B cell (primary cell): ENCODE measurements around the gene DDA1. TPM values are rescaled to one million over a fixed set of nuclear protein-coding genes. Genes with fewer than 3 reads are reported as not detected.

Experiments used
- ATAC-seq: fragments of 200-7000 bp; cut with Tn5 transposase; one replicate; pipeline ENCODE4 v1.10.0; 2021; ENCODE audit warnings: low read depth, mild to moderate bottlenecking, moderate number of reproducible peaks, moderate library complexity
- CTCF ChIA-PET: fragments of 350-600 bp; sonication (Branson Sonifier 250); formaldehyde crosslinking; loops from one replicate; lab custom pipeline; 2021; ENCODE audit warnings: antibody characterized with exemption, inconsistent platforms; lab: Charles Lee
- POLR2A ChIA-PET: fragments of 350-600 bp; sonication (Branson Sonifier 250); formaldehyde crosslinking; loops from one replicate; lab custom pipeline; 2021; ENCODE audit warnings: antibody characterized with exemption; lab: Charles Lee
- DNase-seq: peaks from one replicate; pipeline ENCODE4 v3.0.0; 2013
- H2AFZ ChIP-seq: 2 replicates; pipeline ENCODE4 v1.6.1; 2012; ENCODE audit warnings: mild to moderate bottlenecking, low read depth, low read length; ENCODE audit not compliant: insufficient read depth, poor library complexity, severe bottlenecking
- H3K27ac ChIP-seq, 2 donors: 1 replicate in 1 of 2; 2 replicates in 1 of 2; pipeline ENCODE4 v1.5.1; 2012 to 2013; ENCODE audit warnings: low read length in 2 of 2, mild to moderate bottlenecking in 2 of 2, moderate library complexity in 1 of 2
- H3K27me3 ChIP-seq, 4 experiments: fragments of 200-600 bp in 1 of 4; sonication (generic) in 1 of 4; replicated peaks in 1 of 4; 1 replicate in 2 of 4; 2 replicates in 2 of 4; pipeline versions ENCODE4 v1.6.1 to v1.7.0; 2013 to 2016; ENCODE audit warnings: low read length in 3 of 4, mild to moderate bottlenecking in 2 of 4, mixed read lengths in 1 of 4, moderate library complexity in 1 of 4; ENCODE audit not compliant: insufficient read depth in 4 of 4, control insufficient read depth in 3 of 4; ENCODE audit errors: control extremely low read depth in 1 of 4
- H3K36me3 ChIP-seq, 2 experiments: replicated peaks in 1 of 2; 1 replicate in 1 of 2; 2 replicates in 1 of 2; pipeline versions ENCODE4 v1.6.1 to v1.7.1; 2013; ENCODE audit warnings: low read length in 1 of 2; ENCODE audit not compliant: insufficient read depth in 2 of 2, control insufficient read depth in 1 of 2; ENCODE audit errors: control extremely low read depth in 1 of 2, extremely low read depth in 1 of 2
- H3K4me1 ChIP-seq, 2 donors: fragments of 200-600 bp in 1 of 2; sonication (generic) in 1 of 2; 1 replicate in 1 of 2; 2 replicates in 1 of 2; pipeline versions ENCODE4 v1.5.1 to v1.6.1; 2013 to 2017; ENCODE audit warnings: low read length in 2 of 2; ENCODE audit not compliant: control insufficient read depth in 2 of 2, insufficient read depth in 2 of 2
- H3K4me2 ChIP-seq: replicated peaks from 2 replicates; pipeline ENCODE3; 2012; ENCODE audit warnings: mild to moderate bottlenecking, low read depth, low read length; ENCODE audit not compliant: poor library complexity, severe bottlenecking
- H3K4me3 ChIP-seq, 5 experiments: fragments of 200-600 bp in 1 of 5; sonication (generic) in 1 of 5; 1 replicate in 3 of 5; 2 replicates in 2 of 5; pipeline versions ENCODE4 v1.5.1 to v1.7.0; 2011 to 2016; ENCODE audit warnings: low read length in 4 of 5, mild to moderate bottlenecking in 4 of 5, low read depth in 2 of 5, control low read depth in 1 of 5, moderate library complexity in 1 of 5; ENCODE audit not compliant: insufficient read depth in 1 of 5; ENCODE audit errors: control extremely low read depth in 1 of 5, extremely low read depth in 1 of 5
- H3K79me2 ChIP-seq: fragments of 200-600 bp; sonication (generic); one replicate; pipeline ENCODE4 v1.6.0; 2016; ENCODE audit warnings: low read length; ENCODE audit not compliant: control insufficient read depth, insufficient read depth
- H3K9ac ChIP-seq: fragments of 200-600 bp; sonication (generic); 2 replicates; pipeline ENCODE4 v1.6.1; 2017; ENCODE audit warnings: mild to moderate bottlenecking, low read length, moderate library complexity
- H3K9me3 ChIP-seq, 3 donors: one replicate each; pipeline versions ENCODE4 v1.6.1 to v1.7.1; 2013; ENCODE audit warnings: low read length in 2 of 3; ENCODE audit not compliant: control insufficient read depth in 2 of 3, insufficient read depth in 1 of 3; ENCODE audit errors: control extremely low read depth in 1 of 3
- H4K20me1 ChIP-seq: 2 replicates; pipeline ENCODE4 v1.6.0; 2012; ENCODE audit warnings: mild to moderate bottlenecking, low read length; ENCODE audit not compliant: insufficient read depth, control insufficient read depth, poor library complexity, severe bottlenecking
- H3K27ac Mint-ChIP-seq: one replicate; pipeline ENCODE4 v1.8.0; 2021; ENCODE audit warnings: mixed read lengths
- H3K27me3 Mint-ChIP-seq: one replicate; pipeline ENCODE4 v1.8.0; 2021; ENCODE audit warnings: mixed read lengths
- H3K4me1 Mint-ChIP-seq: one replicate; pipeline ENCODE4 v1.8.0; 2021; ENCODE audit warnings: mixed read lengths
- H3K4me3 Mint-ChIP-seq: one replicate; pipeline ENCODE4 v1.8.0; 2021; ENCODE audit warnings: mixed read lengths
- H3K9me3 Mint-ChIP-seq: one replicate; pipeline ENCODE4 v1.8.0; 2022; ENCODE audit warnings: mixed read lengths; ENCODE audit not compliant: insufficient read depth
- CTCF ChIP-seq: fragments of 200-600 bp; IDR thresholded peaks from one replicate; pipeline ENCODE4 v1.8.0; 2022; ENCODE audit warnings: antibody characterized with exemption, mild to moderate bottlenecking
- EZH2 ChIP-seq: IDR thresholded peaks from 2 replicates; pipeline ENCODE4 v1.6.1; 2012; ENCODE audit warnings: borderline replicate concordance, low read depth, mild to moderate bottlenecking, moderate library complexity, low read length; ENCODE audit not compliant: insufficient read depth, poor library complexity, severe bottlenecking
- WGBS: methylation state at CpG from one replicate; pipeline ENCODE4 v1.1.5; 2013; ENCODE audit warnings: missing lambda C conversion rate; ENCODE audit not compliant: insufficient coverage; 5-methylcytosine and 5-hydroxymethylcytosine counted together
- intact Hi-C: fragments of 100-400 bp; cut with micrococcal nuclease; formaldehyde crosslinking; loops from one replicate; pipeline ENCODE4 v1.10.0; 2022
- polyA plus RNA-seq: library from polyadenylated mRNA; depleted of rRNA; stranded (reverse); fragments of >200 nt; gene quantifications from 2 replicates; pipeline ENCODE4 v1.2.3, GENCODE V29; 2012
- total RNA-seq, 2 donors: library from RNA; stranded (reverse); fragments of 120-200 nt in 1 of 2; gene quantifications; 1 replicate in 1 of 2; 2 replicates in 1 of 2; pipeline versions ENCODE4 v1.2.3 to v1.2.4, GENCODE V29; 2013 to 2022

The DDA1 gene
- total and polyA plus RNA-seq, 2 donors (not counting 1 experiment from before 2014, with no cell fraction given), result 38.4 TPM

- H3K4me3 ChIP-seq, result no peak overlapping the region
- ATAC-seq, result no peak
- H3K4me1 ChIP-seq, result peaks cover 0 to 10% of the 10 kb centered on the region in 2 donors
- Mint-ChIP-seq H3K27me3 (no peaks in the 10 kb centered on the region), H3K4me3 (no peak overlapping the region), H3K27ac (no peak overlapping the region), H3K9me3 (no peaks in the 10 kb centered on the region), H3K4me1 (peaks cover 12% of the 10 kb centered on the region)
- no peak for DNase-seq
- no peak overlapping the region for H3K27ac ChIP-seq
- intact Hi-C loops, result loop anchor here (1.0 kb wide), 1 partner anchor 93 kb away; no protein-coding TSS in a partner anchor
- H3K36me3 ChIP-seq, result no peaks in the 10 kb centered on the region
- no peak for TF ChIP-seq CTCF
- TF ChIP-seq EZH2, result no peak
- peaks cover 0 to 13% (median 0%) of the 10 kb centered on the region in 3 donors for H3K9me3 ChIP-seq
- ChIA-PET POLR2A (interaction anchor here (1.5 kb wide), 1 partner anchor 10 kb away, joined by 7 read pairs; no protein-coding TSS in a partner anchor), CTCF (interaction anchor here (0.9 to 3.7 kb wide), 6 partner anchors 10 to 93 kb away, joined by 3 to 25 read pairs (median 7); partner anchors contain the start of genes ABHD8, DDA1 and MRPL34)
- WGBS, result 90% methylated on average over 10 of the region's 14 CpGs
- H4K20me1 ChIP-seq, result no peaks in the 10 kb centered on the region
- H3K27me3 ChIP-seq, result no peaks in the 10 kb centered on the region
- H3K4me2 ChIP-seq, result no peak overlapping the region
- no peak overlapping the region for H3K9ac ChIP-seq
- no peaks in the 10 kb centered on the region for H3K79me2 ChIP-seq
- no peak overlapping the region for H2AFZ ChIP-seq
Observed at GRCh38 chr19:17293605-17294004, 15.8 kb upstream of the DDA1 start.

- WGBS, result 87% methylated on average over 40 of the region's 48 CpGs
- no peak overlapping the region for H3K27ac ChIP-seq
- no peaks in the 10 kb centered on the region for H4K20me1 ChIP-seq
- TF ChIP-seq CTCF (no peak), EZH2 (no peak)
- no peaks in the 10 kb centered on the region for H3K36me3 ChIP-seq
- Mint-ChIP-seq H3K9me3 (no peaks in the 10 kb centered on the region), H3K4me1 (peaks cover 12% of the 10 kb centered on the region), H3K4me3 (no peak overlapping the region), H3K27ac (no peak overlapping the region), H3K27me3 (no peaks in the 10 kb centered on the region)
- no peak overlapping the region for H2AFZ ChIP-seq
- ATAC-seq (no peak), DNase-seq (peak; percentile 66)
- no peak overlapping the region for H3K4me3 ChIP-seq
- no peak overlapping the region for H3K4me2 ChIP-seq
- intact Hi-C loops, result no loop called here
- no peaks in the 10 kb centered on the region for H3K79me2 ChIP-seq
- H3K9ac ChIP-seq, result no peak overlapping the region
- CTCF ChIA-PET, result interaction anchor here (0.6 to 3.7 kb wide), 4 partner anchors 10 to 92 kb away, joined by 3 to 25 read pairs (median 5); no protein-coding TSS in a partner anchor
- peaks cover 0 to 10% of the 10 kb centered on the region in 2 donors for H3K4me1 ChIP-seq
- H3K27me3 ChIP-seq, result no peaks in the 10 kb centered on the region
- H3K9me3 ChIP-seq, result peaks cover 0 to 13% (median 0%) of the 10 kb centered on the region in 3 donors
- POLR2A ChIA-PET, result no interaction called here
Observed at GRCh38 chr19:17294051-17294891, 15.1 kb upstream of the DDA1 start.
